Heart left ventricle (tissue), 16 donors: Measurements from ENCODE around the gene CTNNA1. TPM values are rescaled to one million over a fixed set of nuclear protein-coding genes. Genes with fewer than 3 reads are reported as not detected.

Source experiments
- ATAC-seq, 4 donors: fragments of 200-7000 bp; cut with Tn5 transposase; one replicate each; pipeline ENCODE4 v1.9.1; 2020 to 2022; ENCODE audit warnings: moderate library complexity in 4 of 4, mild to moderate bottlenecking in 3 of 4, moderate number of reproducible peaks in 1 of 4
- DNase-seq, 5 donors: peaks; one replicate each; pipeline ENCODE4 v3.0.0-alpha.2; 2020
- H3K27ac ChIP-seq, 12 donors: fragments of 200-600 bp; sonication (generic) in 4 of 12; one replicate each; pipeline versions ENCODE4 v1.5.0 to v1.8.0; 2016 to 2022; ENCODE audit warnings: mild to moderate bottlenecking in 2 of 12
- H3K27me3 ChIP-seq, 9 donors: fragments of 200-600 bp; sonication (generic) in 2 of 9; one replicate each; pipeline versions ENCODE4 v1.5.1 to v1.8.0; 2016 to 2022; ENCODE audit warnings: mild to moderate bottlenecking in 3 of 9
- H3K36me3 ChIP-seq, 9 donors: fragments of 200-600 bp; sonication (generic) in 2 of 9; one replicate each; pipeline versions ENCODE4 v1.5.0 to v1.8.0; 2018 to 2022; ENCODE audit warnings: mild to moderate bottlenecking in 2 of 9
- H3K4me1 ChIP-seq, 12 donors: fragments of 200-600 bp; sonication (generic) in 4 of 12; one replicate each; pipeline versions ENCODE4 v1.5.0 to v1.8.0; 2016 to 2022; ENCODE audit warnings: mild to moderate bottlenecking in 3 of 12
- H3K4me3 ChIP-seq, 12 donors: fragments of 200-600 bp; sonication (generic) in 4 of 12; one replicate each; pipeline versions ENCODE4 v1.5.0 to v1.8.0; 2017 to 2022; ENCODE audit warnings: mild to moderate bottlenecking in 9 of 12, moderate library complexity in 4 of 12
- H3K9me3 ChIP-seq, 12 donors: fragments of 200-600 bp; sonication (generic) in 4 of 12; one replicate each; pipeline versions ENCODE4 v1.5.0 to v1.8.0; 2016 to 2022; ENCODE audit warnings: mild to moderate bottlenecking in 1 of 12
- POLR2A ChIP-seq, 2 donors: fragments of 450-650 bp; IDR thresholded peaks; one replicate each; pipeline ENCODE4 v1.6.1; 2017; ENCODE audit warnings: antibody characterized with exemption in 2 of 2, mild to moderate bottlenecking in 2 of 2, moderate library complexity in 2 of 2
- WGBS, 4 donors: extraction: QIAGEN DNeasy Blood & Tissue Kit in 2 of 4; methylation state at CpG; one replicate each; pipeline versions ENCODE4 v1.1.5 to v1.1.7; 2013 to 2018; 5-methylcytosine and 5-hydroxymethylcytosine counted together
- intact Hi-C, 10 donors: fragments of 100-400 bp; cut with DNase I; formaldehyde crosslinking; loops; one replicate each; pipeline versions ENCODE4 v1.11.1 to v1.14.2; 2022
- polyA plus RNA-seq, 2 donors: library from polyadenylated mRNA; stranded (reverse); fragments of 200-250 nt; gene quantifications; one replicate each; pipeline ENCODE4 v1.2.3, GENCODE V29; 2013
- total RNA-seq, 9 donors: library from RNA; depleted of rRNA in 2 of 9; stranded (reverse); fragments of >200 nt in 2 of 9; fragmentation: NEBNext Ultra II Directional in 3 of 9; extraction: Animal tissue kit (Norgen Biotek cat#: 25700) in 3 of 9; gene quantifications; one replicate each; pipeline versions ENCODE4 v1.1.0 to v1.2.4, GENCODE V29; 2016 to 2023
- TF ChIP-seq, protein P1 (sequence below), 12 donors: fragments of 200-600 bp; sonication (generic) in 4 of 12; IDR thresholded peaks; one replicate each; pipeline versions ENCODE4 v1.5.0 to v1.8.0; 2018 to 2022; ENCODE audit warnings: antibody characterized with exemption in 12 of 12, mild to moderate bottlenecking in 5 of 12
- donor health status: ischemic (EF 13 %, LVEDD 7.1; RV severe dilation, severe dysfunction).
- donor health status: healthy with polysubstance abuse.
- donor health status: DM: no; HTN: yes; CAD: no.
- donor health status: DM: no; HTN: no; CAD: no.
- donor health status: ischemic (EF 25% LVEDD 6.9; RV normal size, moderate dysfunction).
- donor health status: ischemic (EF 25% LVEDD 5.7; RV mildly dilated, moderate dysfunction).
- donor health status: healthy.
- donor health status: DM: yes; HTN: yes; CAD: no.
- donor health status: ischemic (EF 35%, LVEDD 5.7; RV mildly dilated, moderate dysfunction).
- donor health status: nonischemic (EF 11% LVEDD 7.7; RV severe dilation, severe dysfunction).
- donor health status: DM: yes; HTN: yes; CAD: no.
- donor health status: PGD.
- donor health status: ischemic (EF 29% LVEDD 5.4; RV normal size, mild dysfunction).
- donor health status: nonischemic (EF 23%, LVEDD 6.1; RV moderate dilation, normal function).

Gene CTNNA1
- total and polyA plus RNA-seq, 11 donors, result 140 to 460 (median 399) TPM

DNA sequence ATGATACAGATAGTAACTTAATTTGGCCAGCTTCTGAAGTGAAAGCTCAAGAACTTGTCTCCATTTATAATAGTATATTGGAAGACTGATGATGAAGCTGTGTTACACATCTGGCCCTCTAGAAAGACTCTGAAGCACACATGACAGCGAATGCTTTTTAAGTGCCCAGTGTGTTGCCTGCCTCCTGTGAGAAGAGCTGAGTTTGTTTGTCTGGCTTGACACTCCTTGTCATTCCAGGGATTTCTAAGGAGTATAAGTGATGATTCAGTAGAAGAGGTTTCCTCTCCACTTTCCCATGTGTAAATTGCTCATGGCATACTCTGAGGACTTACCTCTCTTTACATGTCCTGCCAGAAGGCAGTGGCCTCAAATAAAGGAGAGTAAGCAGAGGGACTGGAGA lies 152.3 kb downstream of the CTNNA1 start:
- Histone ChIP-seq H3K27me3 (no peaks in the 10 kb centered on the region), H3K27ac (no peak overlapping the region), H3K4me3 (no peak overlapping the region), H3K36me3 (peaks cover 0 to 76% (median 64%) of the 10 kb centered on the region in 9 donors), H3K4me1 (peaks cover 0 to 47% (median 16%) of the 10 kb centered on the region in 12 donors), H3K9me3 (no peaks in the 10 kb centered on the region)
- intact Hi-C loops, result no loop called here
- WGBS, 4 donors, result 97 to 100% (median 99%) methylated on average over 1 of the region's 1 CpG
- no peak for ATAC-seq
- no peak for TF ChIP-seq POLR2A (IDR thresholded peaks at IDR 0.05)
- TF ChIP-seq, protein P1, sequence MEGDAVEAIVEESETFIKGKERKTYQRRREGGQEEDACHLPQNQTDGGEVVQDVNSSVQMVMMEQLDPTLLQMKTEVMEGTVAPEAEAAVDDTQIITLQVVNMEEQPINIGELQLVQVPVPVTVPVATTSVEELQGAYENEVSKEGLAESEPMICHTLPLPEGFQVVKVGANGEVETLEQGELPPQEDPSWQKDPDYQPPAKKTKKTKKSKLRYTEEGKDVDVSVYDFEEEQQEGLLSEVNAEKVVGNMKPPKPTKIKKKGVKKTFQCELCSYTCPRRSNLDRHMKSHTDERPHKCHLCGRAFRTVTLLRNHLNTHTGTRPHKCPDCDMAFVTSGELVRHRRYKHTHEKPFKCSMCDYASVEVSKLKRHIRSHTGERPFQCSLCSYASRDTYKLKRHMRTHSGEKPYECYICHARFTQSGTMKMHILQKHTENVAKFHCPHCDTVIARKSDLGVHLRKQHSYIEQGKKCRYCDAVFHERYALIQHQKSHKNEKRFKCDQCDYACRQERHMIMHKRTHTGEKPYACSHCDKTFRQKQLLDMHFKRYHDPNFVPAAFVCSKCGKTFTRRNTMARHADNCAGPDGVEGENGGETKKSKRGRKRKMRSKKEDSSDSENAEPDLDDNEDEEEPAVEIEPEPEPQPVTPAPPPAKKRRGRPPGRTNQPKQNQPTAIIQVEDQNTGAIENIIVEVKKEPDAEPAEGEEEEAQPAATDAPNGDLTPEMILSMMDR (IDR thresholded peaks at IDR 0.05), result no peak
- DNase-seq, result no peak

GRCh38 chr5:138909734-138910133 lies 156.5 kb downstream of the CTNNA1 start:
- WGBS, 4 donors, result 96 to 98% (median 97%) methylated on average over 2 of the region's 2 CpGs
- intact Hi-C loops, result no loop called here
- Histone ChIP-seq H3K9me3 (no peaks in the 10 kb centered on the region), H3K27me3 (no peaks in the 10 kb centered on the region), H3K27ac (no peak overlapping the region), H3K4me1 (peaks cover 0 to 49% (median 13%) of the 10 kb centered on the region in 12 donors), H3K36me3 (peaks cover 0 to 65% (median 42%) of the 10 kb centered on the region in 9 donors), H3K4me3 (no peak overlapping the region)
- DNase-seq (no peak), ATAC-seq (no peak)
- TF ChIP-seq POLR2A (IDR thresholded peaks at IDR 0.05), result no peak
- TF ChIP-seq, protein P1 (IDR thresholded peaks at IDR 0.05), result no peak

GRCh38 chr5:138910546-138911185 lies 157.4 kb downstream of the CTNNA1 start:
- intact Hi-C loops, result no loop called here
- no peak for TF ChIP-seq POLR2A (IDR thresholded peaks at IDR 0.05)
- TF ChIP-seq, protein P1 (IDR thresholded peaks at IDR 0.05), result no peak
- no peak overlapping the region for H3K4me3 ChIP-seq
- H3K27ac ChIP-seq, result no peak overlapping the region
- DNase-seq (no peak), ATAC-seq (no peak)
- H3K9me3 ChIP-seq, result no peaks in the 10 kb centered on the region
- peaks cover 0 to 61% (median 38%) of the 10 kb centered on the region in 9 donors for H3K36me3 ChIP-seq
- no peaks in the 10 kb centered on the region for H3K27me3 ChIP-seq
- peaks cover 0 to 49% (median 14%) of the 10 kb centered on the region in 12 donors for H3K4me1 ChIP-seq
- WGBS, 4 donors, result 87 to 91% (median 89%) methylated on average over 7 of the region's 7 CpGs

DNA sequence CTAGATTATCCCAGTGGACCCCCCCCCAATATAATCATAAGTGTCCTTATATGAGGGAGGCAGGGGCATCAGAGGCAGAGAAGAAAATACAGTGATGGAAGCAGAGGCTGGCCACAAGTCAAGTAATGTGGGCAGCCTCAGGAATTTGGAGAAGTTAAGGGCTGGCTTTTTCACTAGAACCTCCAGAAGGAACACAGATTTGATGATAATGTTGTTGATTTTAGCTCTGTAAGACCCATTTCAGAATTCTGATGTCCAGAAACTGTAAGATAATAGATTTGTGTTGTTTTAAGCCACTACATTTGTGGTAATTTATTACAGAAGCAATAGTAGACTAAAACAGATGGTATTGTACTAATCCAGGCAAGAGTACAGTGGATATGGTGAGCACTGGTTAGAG lies 158.2 kb downstream of the CTNNA1 start:
- Histone ChIP-seq H3K9me3 (no peaks in the 10 kb centered on the region), H3K27me3 (no peaks in the 10 kb centered on the region), H3K27ac (no peak overlapping the region), H3K4me1 (peaks cover 0 to 49% (median 14%) of the 10 kb centered on the region in 12 donors), H3K4me3 (no peak overlapping the region), H3K36me3 (peaks cover 0 to 54% (median 31%) of the 10 kb centered on the region in 9 donors)
- no peak for DNase-seq
- intact Hi-C loops, result no loop called here
- no peak for ATAC-seq
- no peak for TF ChIP-seq POLR2A (IDR thresholded peaks at IDR 0.05)
- TF ChIP-seq, protein P1 (IDR thresholded peaks at IDR 0.05), result no peak
